Measurements from ENCODE around the gene MCM6.
A peak's percentile ranks its signal among the peaks of the same experiment; 100 is the strongest.
"Not testable (repeated sequence)": the region's sequence is repeated elsewhere in the genome, so short reads cannot be mapped to it uniquely, and the experiment has no call there.

MCM6 gene

DNA sequence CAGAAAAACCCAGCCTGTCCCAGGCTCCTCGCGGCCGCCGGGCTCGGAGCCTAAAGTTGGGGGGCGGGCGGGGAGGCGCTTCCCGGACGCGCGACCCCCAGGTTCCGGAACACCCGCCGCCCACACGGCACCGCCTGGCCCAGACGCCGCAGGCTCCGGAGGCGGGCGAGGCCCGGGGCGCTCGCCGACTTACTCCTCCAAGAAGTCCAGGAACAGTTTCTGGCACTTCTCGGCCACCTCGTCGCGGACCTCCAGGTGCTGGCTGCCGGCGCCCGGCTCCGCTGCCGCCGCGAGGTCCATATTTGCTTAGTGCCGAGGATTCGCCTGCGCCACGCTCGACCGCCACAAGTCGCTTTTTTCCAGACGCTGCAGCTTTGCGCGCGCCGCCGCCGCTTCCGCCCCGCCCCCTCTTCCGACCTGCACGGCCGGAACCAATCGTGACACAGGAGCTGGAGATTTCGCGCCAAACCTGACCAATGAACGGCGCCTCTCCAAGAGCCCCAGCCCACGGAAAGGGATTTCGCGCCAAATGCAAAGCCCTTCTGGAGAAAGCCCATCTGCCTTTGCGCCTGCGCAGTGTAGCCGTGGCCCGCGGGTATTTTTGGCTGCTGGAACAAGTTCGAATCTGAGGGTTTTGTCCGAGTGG is at the start of gene MCM6:
MCM6 (minus strand) TSS at position 378 of the 646 bp plus-strand sequence; CDS start at position 300, 78 bp downstream.
- peak; percentile 99 for DNase-seq (ENCODE audit: low spot score)

DNA sequence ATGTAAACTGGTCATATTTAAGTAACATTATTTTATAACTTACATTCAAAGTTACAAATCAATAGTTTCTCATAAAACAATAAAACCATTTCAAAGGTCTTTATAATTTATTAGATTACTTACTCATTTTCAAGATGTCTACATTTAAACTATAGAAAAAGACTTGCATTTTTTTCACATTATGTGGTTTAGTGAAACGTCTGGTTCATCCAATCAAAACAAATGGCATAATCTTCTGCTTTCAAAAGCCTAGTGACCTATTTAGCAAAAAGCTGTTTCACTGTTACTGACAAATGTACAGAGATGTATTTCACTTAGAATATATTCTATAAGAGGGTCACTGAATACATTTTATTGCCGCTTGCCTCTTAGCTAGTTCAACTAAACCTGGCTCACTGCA is 49.3 kb upstream of the MCM6 start:
- DNase-seq (ENCODE audit: low spot score): no peak

DNA sequence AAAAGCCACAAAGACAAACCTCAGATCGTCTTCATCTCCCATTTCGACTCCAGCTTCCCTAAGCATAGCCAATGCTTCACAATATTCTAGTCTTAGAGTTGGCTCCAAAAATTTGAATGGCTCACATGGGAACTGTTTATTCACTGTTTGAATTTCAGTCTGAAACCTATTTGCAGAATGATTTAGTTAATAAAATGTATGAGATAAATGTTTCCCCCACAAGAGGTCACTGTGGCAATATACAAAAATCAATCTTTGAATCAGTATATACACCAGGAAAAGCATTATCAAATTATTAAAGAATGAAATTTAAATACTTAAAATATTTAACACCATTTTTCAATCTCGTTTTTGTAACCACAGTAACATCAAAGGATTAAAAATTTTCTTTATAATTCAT is 40.0 kb upstream of the MCM6 start:
- DNase-seq (ENCODE audit: low spot score): peak; percentile 72

DNA sequence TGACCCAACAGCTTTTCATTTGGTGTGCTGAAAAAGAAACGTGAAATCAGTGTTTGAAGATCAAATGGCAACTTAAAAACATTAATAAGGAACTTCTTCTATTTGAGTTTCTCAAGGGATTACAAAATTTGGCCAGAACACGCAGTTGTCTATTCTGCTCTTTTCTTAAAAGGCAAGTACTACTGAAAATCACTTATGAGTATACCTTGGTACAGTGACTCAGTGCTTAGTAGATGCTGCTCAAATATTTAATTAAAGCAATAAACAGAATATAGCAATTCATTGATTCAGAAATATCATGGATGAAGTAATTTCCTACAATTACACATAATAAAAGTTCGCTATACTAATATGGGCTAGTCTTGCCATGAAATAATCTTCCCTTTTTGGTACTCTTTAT is 38.2 kb upstream of the MCM6 start:
- DNase-seq (ENCODE audit: low spot score): no peak

- peak; percentile 71 for DNase-seq (ENCODE audit: low spot score)
Measured at GRCh38 chr2:135913727-135914365, 37.6 kb upstream of the MCM6 start.

DNA sequence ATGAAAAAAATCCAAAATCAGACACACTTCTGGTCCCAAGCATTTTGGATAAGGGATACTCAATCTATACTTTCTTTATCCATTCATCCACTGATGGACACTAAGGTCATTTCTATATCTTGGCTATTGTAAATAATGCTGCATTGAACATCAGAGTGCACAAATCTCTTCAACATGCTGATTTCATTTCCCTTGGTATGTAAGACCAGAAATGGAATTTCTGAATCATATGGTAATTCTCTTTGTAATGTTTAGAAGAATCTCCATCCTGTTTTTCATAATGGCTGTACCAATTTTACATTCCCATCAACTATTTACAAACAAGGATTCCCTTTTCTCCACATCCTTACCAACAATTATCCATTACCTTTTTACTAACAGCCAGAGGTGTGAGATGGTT is 33.7 kb upstream of the MCM6 start:
- DNase-seq (ENCODE audit: low spot score): no peak

- no peak for DNase-seq (ENCODE audit: low spot score)
Measured at GRCh38 chr2:135905679-135906078, 29.4 kb upstream of the MCM6 start.

DNA sequence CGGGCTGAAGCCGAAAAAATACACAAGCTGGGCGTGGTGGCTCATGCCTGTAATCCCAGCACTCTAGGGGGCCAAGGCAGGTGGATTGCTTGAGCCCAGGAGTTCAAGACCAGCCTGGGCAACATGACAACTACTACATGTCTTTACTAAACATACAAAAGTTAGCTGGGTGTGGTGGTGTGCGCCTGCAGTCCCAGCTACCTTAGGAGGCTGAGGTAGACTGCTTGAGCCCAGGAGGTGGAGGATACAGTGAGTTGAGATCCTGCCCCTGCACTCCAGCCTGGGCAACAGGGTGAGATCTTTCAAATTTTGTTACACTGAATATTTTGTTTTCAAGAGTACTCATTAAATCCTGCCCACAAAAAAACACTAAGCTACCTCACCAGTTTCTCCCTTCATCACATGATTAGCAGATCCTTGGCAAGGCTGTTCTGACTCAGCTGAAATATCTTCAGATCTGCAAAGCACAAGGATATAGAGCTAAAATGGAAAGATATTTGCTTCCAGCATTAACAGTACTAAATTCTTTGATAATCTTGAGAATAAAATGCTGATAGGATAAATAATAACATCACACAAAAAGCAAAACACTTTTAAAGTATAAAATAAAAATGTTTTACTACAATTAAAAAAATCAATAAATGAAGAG is 28.2 kb upstream of the MCM6 start:
- DNase-seq (ENCODE audit: low spot score): no peak

GRCh38 chr2:135903650-135904049 is 27.4 kb upstream of the MCM6 start:
- no peak for DNase-seq (ENCODE audit: low spot score)

DNA sequence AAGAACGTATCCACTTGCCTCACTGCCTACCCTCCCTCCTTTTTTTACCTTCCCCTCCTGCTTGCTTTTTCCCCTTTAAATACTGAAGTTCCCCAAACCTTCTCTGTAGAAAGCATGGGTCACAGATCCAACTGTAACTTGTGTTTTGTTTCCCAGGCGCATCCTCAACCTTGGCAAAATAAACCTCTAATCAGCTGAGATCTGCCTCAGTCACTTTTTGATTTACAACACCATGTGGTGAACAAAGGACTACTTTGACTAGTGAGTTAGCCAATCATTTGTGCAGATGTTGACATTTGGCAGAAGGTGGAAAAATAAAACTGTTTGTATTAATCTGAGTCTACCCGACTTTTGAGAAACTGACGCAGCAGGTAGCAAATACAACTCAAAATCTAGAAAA is 23.3 kb upstream of the MCM6 start:
- no peak for DNase-seq (ENCODE audit: low spot score)

DNA sequence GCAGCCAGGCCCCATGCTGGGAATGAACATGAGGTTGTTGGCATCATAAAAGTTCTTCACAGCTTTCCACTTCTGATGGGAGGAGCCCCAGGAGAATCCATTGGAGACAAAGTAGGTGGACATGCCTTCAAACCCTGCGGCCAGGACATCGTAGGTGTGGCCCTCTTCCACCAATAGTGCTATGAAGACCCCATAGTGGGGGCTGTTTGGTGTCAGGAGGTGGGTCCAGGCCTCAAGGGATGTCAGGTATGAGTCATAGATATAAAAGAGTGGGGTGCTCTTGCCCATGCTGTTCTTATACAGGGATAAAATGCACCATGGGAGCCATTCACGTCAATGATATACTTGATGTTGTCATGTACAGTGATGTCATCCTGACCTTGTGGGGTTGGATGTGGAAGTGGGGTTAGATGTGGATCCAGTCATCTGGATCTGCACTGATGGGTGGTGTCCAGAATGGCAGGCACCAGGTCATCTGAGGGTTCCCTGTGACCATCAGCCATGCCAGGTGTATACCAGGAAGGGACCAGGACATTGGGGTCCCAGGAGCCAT is 22.1 kb upstream of the MCM6 start:
- DNase-seq (ENCODE audit: low spot score): no peak

GRCh38 chr2:135894930-135895329 is 18.7 kb upstream of the MCM6 start:
- DNase-seq (ENCODE audit: low spot score): no peak

DNA sequence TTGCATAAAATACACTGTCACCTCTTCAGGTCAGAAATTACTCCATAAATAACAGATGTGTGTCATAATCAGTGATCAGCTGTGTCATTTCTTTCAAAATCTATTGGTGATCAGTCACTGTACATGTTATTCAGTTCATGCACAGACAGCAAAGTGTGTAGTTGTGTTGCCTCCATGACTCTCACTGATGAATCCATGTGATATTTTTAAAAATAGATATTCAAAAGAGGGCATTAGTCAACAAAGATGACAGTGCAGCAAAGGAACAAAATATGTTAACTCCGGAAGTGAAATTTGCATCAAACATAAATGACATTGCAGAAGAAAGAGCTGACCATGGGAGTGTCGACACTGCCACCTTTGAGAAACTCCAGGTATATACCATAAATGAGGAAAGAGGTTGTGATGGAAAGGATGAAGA is 17.1 kb upstream of the MCM6 start:
- no peak for DNase-seq (ENCODE audit: low spot score)

DNA sequence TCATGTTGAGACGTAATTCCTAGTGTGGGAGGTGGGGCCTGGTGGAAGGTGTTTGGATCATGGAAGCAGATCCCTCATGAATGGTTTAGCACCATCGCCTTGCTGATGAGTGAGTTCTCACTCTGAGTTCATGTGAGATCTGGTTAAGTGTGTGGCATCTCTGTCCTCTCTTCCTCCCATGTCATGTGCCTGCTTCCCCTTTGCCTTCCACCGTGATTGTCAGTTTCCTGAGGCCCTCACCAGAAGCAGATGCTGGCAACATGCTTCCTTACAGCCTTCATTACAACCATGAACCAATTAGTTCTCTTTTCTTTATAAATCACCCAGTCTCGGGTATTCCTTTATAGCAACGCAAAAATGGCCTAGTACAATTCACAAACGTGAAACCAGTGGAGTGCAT is 14.6 kb upstream of the MCM6 start:
- DNase-seq (ENCODE audit: low spot score): no peak

GRCh38 chr2:135890149-135890548 is 13.9 kb upstream of the MCM6 start:
- no peak for DNase-seq (ENCODE audit: low spot score)

DNA sequence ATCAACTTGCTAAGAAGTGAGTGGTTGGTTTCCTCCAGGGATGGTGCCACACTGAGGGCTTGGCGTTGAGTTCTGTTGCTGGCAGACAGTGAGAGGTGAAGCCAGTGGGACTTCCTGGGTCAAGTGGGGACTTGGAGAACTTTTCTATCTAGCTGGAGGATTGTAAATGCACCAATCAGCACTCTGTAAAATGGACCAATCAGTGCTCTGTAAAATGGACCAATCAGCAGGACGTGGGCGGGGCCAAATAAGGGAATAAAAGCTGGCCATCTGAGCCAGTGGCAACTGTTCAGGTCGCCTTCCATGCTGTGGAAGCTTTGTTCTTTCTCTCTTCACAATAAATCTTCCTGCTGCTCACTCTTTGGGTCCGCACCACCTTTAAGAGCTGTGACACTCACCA is 12.3 kb upstream of the MCM6 start:
- DNase-seq (ENCODE audit: low spot score): not testable (repeated sequence)

DNA sequence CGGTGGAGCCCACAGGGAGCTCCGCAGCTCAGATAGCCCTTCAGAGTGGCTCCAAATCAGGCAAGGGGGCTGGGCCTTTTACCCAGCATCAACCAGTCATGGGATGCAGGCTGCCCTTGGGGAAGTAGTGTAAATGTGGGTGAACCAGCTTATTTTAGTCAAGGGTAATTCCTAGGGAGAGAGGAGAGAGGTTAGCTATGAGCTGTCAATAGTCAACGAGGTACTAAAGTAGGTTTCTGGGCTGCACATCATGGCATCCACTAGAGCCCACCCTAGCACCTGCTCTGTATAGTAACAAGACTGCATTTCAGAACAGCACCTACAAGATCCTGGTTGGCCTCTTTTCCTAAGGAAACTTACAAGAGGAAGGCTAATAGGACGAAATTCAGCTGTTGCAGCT is 9.5 kb upstream of the MCM6 start:
- no peak for DNase-seq (ENCODE audit: low spot score)

GRCh38 chr2:135882415-135882814 is 6.2 kb upstream of the MCM6 start:
- DNase-seq (ENCODE audit: low spot score): no peak

DNA sequence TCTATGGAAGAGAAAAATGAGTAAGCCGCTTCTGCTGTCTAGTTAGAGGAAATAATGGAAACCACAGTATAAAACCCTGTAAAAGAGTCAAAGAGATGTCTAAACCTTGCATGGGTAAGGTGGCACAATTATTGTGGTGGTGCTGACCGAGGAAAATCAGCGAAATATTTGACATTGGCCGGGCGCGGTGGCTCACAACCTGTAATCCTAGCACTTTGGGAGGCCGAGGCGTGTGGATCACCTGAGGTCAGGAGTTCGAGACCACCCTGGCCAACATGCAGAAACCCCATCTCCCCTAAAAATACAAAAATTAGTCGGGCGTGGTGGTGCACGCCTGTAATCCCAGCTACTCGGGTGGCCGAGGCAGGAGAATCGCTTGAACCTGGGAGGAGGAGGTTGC is 527 bp upstream of the MCM6 start:
- DNase-seq (ENCODE audit: low spot score): not testable (repeated sequence)

DNA sequence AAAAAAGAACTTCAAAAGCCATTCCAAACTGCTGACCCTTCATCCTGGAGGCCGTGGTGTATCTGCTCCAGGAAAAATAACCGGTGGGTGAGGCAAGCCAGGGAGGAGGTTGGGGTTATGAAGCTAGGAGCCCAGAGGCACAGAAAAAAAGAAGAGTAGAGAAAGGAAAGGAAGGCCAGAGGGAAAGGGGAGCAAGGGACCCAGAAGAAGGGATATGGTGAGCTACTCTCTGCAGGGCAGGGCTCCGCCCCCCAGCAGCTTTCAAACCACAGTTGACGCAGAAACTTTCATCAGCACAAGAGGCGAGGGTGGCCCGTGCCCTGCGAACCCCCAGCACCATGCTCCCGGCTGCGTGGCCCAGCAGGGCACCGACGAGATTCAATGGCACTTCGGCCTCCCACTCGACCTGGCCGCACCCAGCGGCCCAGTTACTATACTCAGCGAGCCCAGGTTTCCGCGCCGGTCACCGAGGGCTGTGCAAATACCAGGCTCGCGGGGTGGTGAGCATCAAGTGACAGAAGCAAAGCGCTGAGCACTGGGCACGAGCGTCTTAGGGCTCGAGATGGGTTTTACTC is 665 bp downstream of the MCM6 start:
- peak; percentile 61 for DNase-seq (ENCODE audit: low spot score)

DNA sequence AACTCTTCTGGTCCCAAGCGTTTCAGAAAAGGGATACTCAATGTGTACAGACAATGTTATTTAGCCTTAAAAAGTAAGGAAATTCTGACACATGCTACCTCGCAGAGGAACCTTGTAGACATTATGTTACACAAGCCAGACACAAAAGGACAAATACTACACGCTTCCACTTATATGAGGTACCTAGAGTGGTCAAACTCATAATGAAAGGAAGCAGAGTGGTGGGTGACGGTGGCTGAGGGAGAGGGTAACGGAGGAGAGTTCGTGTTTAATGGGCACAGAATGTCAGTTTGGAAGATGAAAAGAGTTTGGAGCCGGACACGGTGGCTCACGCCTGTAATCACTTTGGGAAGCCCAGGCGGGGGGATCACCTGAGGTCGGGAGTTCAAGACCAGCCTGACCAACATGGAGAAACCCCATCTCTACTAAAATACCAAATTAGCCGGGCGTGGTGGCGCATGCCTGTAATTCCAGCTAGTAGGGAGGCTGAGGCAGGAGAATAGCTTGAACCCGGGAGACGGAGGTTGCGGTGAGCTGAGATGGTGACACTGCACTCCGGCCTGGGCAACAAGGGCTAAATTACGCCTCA is 1.4 kb downstream of the MCM6 start:
- no peak for DNase-seq (ENCODE audit: low spot score)

GRCh38 chr2:135870571-135870970 is 5.7 kb downstream of the MCM6 start:
- no peak for DNase-seq (ENCODE audit: low spot score)

DNA sequence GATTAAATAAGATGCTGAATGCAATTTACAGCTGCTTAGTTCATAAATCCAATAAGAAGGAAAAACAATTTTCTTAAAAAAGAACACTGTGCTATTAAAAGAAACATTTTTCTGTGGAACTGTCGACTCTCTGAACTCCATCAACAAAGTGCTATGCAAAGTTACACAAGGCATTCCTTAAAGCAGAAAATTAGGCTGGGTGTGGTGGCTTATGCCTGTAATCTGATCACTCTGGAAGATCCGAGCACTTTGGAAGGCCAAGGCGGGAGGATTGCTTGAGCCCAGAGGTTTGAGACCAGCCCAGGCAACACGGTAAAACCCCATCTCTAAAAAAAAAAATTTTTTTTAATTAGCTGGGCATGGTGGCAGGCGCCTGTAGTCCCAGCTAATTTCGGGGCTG is 13.0 kb downstream of the MCM6 start:
- DNase-seq (ENCODE audit: low spot score): no peak

Measured in CD4-positive, alpha-beta T cell treated with Interleukin-15 for 4 hours (primary cell).